NB4 (cell line): ENCODE data around the gene CDH12.

Experiments
- DNase-seq: peaks from one replicate; pipeline ENCODE4 v3.0.0; 2010; ENCODE audit warnings: low read depth
- H3K4me3 ChIP-seq: one replicate; pipeline ENCODE4 v1.5.1; 2011; ENCODE audit warnings: mild to moderate bottlenecking, low read depth, low read length, moderate library complexity
- MYC ChIP-seq: IDR thresholded peaks from 2 replicates; pipeline ENCODE4 v1.6.1; 2011; ENCODE audit warnings: low read depth, low read length
- POLR2A ChIP-seq: IDR thresholded peaks from 2 replicates; pipeline ENCODE4 v1.6.1; 2011; ENCODE audit warnings: mild to moderate bottlenecking; ENCODE audit not compliant: insufficient read length; ENCODE audit errors: extremely low read depth
- TF ChIP-seq, protein P1 (sequence below): IDR thresholded peaks from one replicate; pipeline ENCODE4 v1.5.1; 2012; ENCODE audit warnings: low read depth, low read length
- TF ChIP-seq, protein P2 (sequence below): IDR thresholded peaks from 2 replicates; pipeline ENCODE4 v1.6.1; 2011; ENCODE audit warnings: low read depth, low read length

Gene CDH12

DNA sequence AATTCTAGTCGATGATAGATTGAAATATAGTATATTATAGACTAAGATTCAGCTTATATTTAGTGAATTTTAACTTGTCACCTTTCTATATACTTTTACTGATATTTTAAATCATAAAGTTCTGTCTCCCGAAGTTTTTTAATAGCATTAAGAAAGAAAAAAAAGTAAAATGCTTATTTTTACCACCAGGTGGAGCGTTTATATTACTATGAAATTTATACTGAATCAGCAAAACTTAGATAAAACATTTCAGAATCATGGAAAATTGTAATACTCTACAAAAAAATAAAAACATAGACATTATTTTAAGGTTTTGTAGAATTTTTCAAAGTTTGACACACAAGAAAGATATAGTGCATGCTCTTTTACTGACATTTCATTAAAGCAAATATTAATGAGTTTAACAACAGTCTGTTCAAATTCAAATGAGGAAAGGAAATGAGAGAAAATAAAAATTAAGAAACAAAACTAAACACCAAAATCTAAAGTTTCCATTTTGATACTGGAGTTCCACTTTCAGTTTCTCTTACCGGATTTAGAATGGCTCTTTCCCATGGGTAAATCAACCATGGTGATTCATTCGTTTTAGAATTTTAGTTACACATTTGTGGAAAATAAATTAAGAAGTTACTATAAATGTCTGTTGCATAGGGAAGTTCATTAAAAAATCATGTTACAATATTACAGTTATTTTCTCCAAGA lies 1035.3 kb downstream of the CDH12 start:
- DNase-seq = no peak
- no peak overlapping the region for H3K4me3 ChIP-seq
- TF ChIP-seq, protein P1, sequence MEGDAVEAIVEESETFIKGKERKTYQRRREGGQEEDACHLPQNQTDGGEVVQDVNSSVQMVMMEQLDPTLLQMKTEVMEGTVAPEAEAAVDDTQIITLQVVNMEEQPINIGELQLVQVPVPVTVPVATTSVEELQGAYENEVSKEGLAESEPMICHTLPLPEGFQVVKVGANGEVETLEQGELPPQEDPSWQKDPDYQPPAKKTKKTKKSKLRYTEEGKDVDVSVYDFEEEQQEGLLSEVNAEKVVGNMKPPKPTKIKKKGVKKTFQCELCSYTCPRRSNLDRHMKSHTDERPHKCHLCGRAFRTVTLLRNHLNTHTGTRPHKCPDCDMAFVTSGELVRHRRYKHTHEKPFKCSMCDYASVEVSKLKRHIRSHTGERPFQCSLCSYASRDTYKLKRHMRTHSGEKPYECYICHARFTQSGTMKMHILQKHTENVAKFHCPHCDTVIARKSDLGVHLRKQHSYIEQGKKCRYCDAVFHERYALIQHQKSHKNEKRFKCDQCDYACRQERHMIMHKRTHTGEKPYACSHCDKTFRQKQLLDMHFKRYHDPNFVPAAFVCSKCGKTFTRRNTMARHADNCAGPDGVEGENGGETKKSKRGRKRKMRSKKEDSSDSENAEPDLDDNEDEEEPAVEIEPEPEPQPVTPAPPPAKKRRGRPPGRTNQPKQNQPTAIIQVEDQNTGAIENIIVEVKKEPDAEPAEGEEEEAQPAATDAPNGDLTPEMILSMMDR = no peak
- TF ChIP-seq POLR2A (no peak), MYC (no peak)
- TF ChIP-seq, protein P2, sequence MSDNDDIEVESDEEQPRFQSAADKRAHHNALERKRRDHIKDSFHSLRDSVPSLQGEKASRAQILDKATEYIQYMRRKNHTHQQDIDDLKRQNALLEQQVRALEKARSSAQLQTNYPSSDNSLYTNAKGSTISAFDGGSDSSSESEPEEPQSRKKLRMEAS = no peak

DNA sequence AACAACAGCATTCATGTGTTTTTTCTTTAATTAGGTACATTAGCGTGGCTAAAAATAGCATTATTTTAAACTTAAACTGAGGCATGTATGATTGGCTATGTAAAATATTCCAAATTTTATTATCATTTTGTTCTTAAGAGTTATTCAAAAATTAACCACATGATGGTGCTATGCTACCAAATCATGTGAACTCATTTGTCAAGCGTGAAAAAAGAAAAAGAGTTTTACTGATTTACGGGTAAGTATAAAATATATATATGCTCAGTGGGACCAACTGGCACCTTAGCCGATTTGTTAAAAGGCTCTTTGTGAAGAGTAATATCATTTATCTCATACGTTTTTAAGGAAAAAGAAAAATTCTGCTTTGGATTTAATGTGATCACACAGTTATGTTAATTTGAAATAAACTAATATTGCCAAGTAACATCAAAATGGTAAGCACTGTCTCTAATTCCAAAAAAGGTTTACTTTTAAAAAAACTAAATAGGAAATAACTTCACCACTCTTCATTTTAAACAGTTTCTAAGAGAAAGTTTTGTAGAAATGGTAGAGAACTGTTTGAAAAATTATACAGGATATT lies 1042.3 kb downstream of the CDH12 start:
- TF ChIP-seq MYC = no peak
- no peak for TF ChIP-seq POLR2A
- TF ChIP-seq, protein P2 = no peak
- TF ChIP-seq, protein P1 = no peak
- no peak overlapping the region for H3K4me3 ChIP-seq
- peak; percentile 42 for DNase-seq

DNA sequence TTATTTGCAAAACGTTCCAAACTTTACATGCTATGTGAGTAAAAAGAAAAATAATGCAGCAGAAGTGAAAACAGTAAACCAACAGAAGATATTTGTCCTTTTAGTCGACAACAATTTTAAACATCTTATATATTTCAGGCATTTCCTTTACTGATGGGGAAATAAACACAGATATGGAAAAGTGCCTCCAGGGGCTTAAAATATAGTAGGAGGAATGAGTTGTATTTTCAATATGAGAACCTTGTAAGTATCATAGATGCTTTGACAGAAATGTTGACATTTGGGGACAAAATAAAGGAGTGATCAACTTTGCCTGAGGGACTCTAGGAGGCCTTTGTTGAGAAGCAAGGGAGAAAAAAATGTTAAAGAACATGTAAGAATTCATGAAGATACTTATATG lies 1043.5 kb downstream of the CDH12 start:
- DNase-seq = no peak
- TF ChIP-seq MYC = no peak
- no peak overlapping the region for H3K4me3 ChIP-seq

DNA sequence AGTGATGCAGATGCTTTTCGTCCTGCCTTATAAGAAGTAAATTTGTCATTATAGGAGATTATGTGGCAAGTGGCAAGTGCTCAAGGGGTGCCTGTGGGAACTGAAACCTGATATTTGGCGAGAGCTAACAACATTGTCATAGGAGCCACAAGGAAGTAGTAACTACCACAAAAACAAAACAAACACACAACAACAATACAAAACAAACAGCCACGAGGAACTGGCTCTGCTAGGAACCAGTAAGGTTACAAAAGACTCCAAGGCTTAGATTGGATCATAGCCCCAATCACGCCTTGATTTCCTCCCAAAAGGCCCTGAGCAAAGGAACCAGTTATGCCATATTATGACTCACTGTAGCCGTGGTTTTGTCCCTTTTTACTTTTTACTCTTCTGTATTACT lies 1045.2 kb downstream of the CDH12 start:
- DNase-seq = no peak
- TF ChIP-seq, protein P2 = no peak
- TF ChIP-seq, protein P1 = no peak
- no peak for TF ChIP-seq POLR2A
- no peak for TF ChIP-seq MYC
- no peak overlapping the region for H3K4me3 ChIP-seq

DNA sequence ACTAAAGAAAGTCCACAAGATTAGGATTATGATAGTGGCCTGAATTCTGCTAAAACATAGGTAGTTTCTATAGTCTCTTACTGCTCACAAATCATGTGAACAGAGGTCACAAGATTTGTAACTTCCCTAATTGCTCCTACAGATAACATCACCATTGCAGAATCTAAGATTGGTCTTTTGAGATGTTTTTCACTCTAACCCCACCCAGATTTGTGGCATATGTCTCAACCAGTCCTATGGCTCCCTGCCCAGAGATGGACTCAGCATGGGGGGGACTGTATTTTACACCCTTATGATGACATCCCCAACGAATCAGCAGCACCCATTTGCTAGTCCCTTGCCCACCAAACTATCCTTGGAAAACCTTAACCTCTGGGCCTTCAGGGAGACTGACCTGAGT lies 1046.2 kb downstream of the CDH12 start:
- H3K4me3 ChIP-seq = no peak overlapping the region
- DNase-seq = peak; percentile 40
- TF ChIP-seq MYC (no peak), POLR2A (no peak)
- TF ChIP-seq, protein P1 = no peak
- TF ChIP-seq, protein P2 = no peak

DNA sequence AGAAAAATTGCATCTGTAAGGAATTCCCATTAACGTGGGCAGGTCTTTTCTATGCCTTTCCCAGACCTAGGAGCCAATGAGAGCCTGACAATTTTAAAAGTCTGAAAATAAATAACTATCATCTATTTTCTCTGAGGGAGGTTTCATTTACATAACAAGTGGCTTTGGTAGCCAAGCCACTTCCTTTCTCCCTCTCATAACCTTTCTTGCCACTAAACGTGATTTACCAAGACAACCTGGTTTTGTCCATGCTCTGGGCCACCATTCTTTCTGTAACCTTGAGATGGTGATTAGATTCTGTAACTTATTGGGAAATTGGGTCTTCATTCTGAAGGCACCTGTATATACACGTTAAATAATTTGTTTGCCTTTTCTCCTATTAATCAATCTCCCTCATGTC lies 1046.9 kb downstream of the CDH12 start:
- TF ChIP-seq, protein P2 = no peak
- TF ChIP-seq, protein P1 = no peak
- TF ChIP-seq MYC (no peak), POLR2A (no peak)
- DNase-seq = no peak
- no peak overlapping the region for H3K4me3 ChIP-seq
